CD1c-positive myeloid dendritic cell (primary cell): Measurements from ENCODE around the gene TMPRSS7.
"Not testable (repeated sequence)": the region's sequence is repeated elsewhere in the genome, so short reads cannot be mapped to it uniquely, and the experiment has no call there.

ENCODE experiments used
- DNase-seq: peaks from one replicate; pipeline ENCODE4 v3.0.0-alpha.2; 2016; ENCODE audit errors: extremely low spot score

The TMPRSS7 gene

GRCh38 chr3:112059497-112059896, 25.0 kb downstream of the TMPRSS7 start:
- DNase-seq: no peak

- DNase-seq: no peak
These were observed 26.6 kb downstream of the TMPRSS7 start for GRCh38 chr3:112061152-112061551.

- DNase-seq: not testable (repeated sequence)
These were observed 38.0 kb downstream of the TMPRSS7 start for GRCh38 chr3:112072387-112073060.

DNA sequence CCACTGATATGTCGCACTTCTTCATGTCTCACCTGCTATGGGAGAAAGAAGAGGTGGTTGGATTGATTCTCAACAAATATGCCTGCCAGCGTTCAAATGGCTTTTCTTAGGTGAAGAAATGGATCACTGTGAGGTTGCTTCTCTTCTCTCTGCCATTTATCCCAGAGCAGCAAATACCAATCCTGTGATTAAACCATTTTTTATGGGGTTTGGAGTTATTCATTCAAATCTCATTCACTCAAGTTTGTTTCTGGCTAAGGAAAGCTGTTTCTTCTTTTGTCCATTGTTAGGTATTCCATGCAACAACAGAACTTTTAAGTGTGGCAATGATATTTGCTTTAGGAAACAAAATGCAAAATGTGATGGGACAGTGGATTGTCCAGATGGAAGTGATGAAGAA, 39.5 kb downstream of the TMPRSS7 start:
- DNase-seq: no peak

- DNase-seq: no peak
These were observed 40.3 kb downstream of the TMPRSS7 start for GRCh38 chr3:112074616-112075497.

- DNase-seq: no peak
These were observed 43.9 kb downstream of the TMPRSS7 start for GRCh38 chr3:112078125-112079083.

GRCh38 chr3:112083239-112083638, 48.7 kb downstream of the TMPRSS7 start:
- no peak for DNase-seq

DNA sequence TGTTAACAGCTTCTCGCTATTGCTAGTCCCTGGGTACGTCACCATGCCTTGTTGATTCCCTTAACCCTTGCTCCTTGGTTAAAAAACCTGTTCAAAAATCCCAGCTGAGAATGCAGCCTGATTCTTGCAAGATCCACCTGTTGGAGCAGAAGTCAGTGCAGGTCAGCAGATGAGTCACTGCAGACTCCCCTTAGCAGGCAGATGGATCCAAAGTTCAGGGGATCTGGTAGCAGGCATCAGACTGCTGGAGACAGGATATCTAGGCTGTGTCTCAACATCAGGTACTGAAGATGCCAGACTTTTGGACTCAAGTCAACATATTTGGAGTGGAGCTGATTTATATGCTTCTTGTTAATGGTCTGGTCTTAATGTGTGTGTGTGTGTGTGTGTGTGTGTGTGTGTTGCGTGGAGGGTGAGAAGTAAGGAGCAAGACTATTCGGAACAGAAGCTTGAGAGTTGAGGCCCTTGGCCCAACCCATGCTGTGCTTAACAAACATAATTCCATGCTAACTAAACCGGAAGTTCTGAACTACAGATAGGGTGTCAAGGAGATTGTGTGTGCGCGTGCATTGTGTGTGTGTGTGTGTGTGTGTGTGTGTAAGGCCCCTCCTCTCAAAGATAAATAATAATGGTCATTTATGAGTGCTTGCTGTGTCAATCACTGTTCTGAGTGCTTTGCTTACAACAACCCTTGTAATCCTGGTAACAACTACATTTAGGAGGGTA, 50.6 kb downstream of the TMPRSS7 start:
- no peak for DNase-seq

GRCh38 chr3:112085735-112086075, 51.2 kb downstream of the TMPRSS7 start:
- DNase-seq: no peak

GRCh38 chr3:112086076-112086854, 51.7 kb downstream of the TMPRSS7 start, which contains the start of gene C3orf52:
TSS of gene C3orf52 (plus strand) at chr3:112086389. CDS start at chr3:112086408, 19 bp downstream.
- DNase-seq: peak; percentile 55

- DNase-seq: no peak
These were observed 52.5 kb downstream of the TMPRSS7 start for GRCh38 chr3:112086875-112087524.

- DNase-seq: no peak
These were observed 53.2 kb downstream of the TMPRSS7 start for GRCh38 chr3:112087746-112088145.

GRCh38 chr3:112088944-112089343, 54.4 kb downstream of the TMPRSS7 start:
- DNase-seq: no peak

GRCh38 chr3:112089956-112090886, 55.7 kb downstream of the TMPRSS7 start:
- DNase-seq: peak; percentile 6

- no peak for DNase-seq
These were observed 56.5 kb downstream of the TMPRSS7 start for GRCh38 chr3:112090887-112091586.

GRCh38 chr3:112092496-112093179, 58.1 kb downstream of the TMPRSS7 start:
- DNase-seq: no peak

- no peak for DNase-seq
These were observed 58.6 kb downstream of the TMPRSS7 start for GRCh38 chr3:112093180-112093522.

DNA sequence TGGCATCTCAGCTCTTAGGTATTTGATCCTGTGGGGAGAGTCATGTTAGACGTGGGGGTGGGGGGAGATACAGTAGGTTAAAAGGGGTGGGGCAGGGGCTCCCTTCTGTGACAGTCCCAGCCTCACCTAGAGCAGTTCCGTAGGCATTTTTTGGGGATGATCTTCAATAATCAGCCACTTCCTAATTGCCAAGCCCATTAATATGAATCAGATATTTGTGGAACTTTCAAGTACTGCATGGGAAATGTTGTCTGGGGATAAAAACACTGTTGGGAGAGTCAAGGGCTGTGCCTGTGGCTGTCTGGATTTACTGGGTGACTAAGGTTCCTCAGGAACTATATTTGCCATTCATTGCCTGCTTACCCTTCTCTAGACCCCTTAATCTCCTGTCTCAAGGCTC, 61.2 kb downstream of the TMPRSS7 start:
- DNase-seq: no peak
